GM12878 (cell line): ENCODE data around the gene TXNDC16. TPM values are rescaled to one million over a fixed set of nuclear protein-coding genes. Genes with fewer than 3 reads are reported as not detected.

Experiments
- ATF3 ChIP-seq: IDR thresholded peaks from 2 replicates; pipeline ENCODE4 v1.6.1; 2011; ENCODE audit warnings: low read depth, mild to moderate bottlenecking, low read length, moderate library complexity, borderline replicate concordance; ENCODE audit errors: extremely low read depth
- CEBPZ ChIP-seq: fragments of 150-350 bp; IDR thresholded peaks from 2 replicates; pipeline ENCODE4 v1.6.1; 2016; ENCODE audit warnings: low read depth, low read length
- E2F8 ChIP-seq: fragments of 450-650 bp; IDR thresholded peaks from 2 replicates; pipeline ENCODE4 v1.6.1; 2018; ENCODE audit warnings: mild to moderate bottlenecking, low read depth, moderate library complexity; ENCODE audit not compliant: partially characterized antibody
- E4F1 ChIP-seq: fragments of 450-650 bp; IDR thresholded peaks from 2 replicates; pipeline ENCODE4 v1.6.1; 2018; ENCODE audit warnings: borderline replicate concordance, mild to moderate bottlenecking; ENCODE audit not compliant: partially characterized antibody
- NRF1 ChIP-seq: conservative IDR thresholded peaks from 2 replicates; pipeline ENCODE4 v1.6.1; 2011; ENCODE audit warnings: mild to moderate bottlenecking, low read depth, low read length, improper control_type of control experiment
- REST ChIP-seq: IDR thresholded peaks from 2 replicates; pipeline ENCODE4 v1.6.1; 2012; ENCODE audit warnings: mild to moderate bottlenecking, low read depth, low read length
- RUNX3 ChIP-seq: IDR thresholded peaks from 2 replicates; pipeline ENCODE4 v1.6.1; 2012; ENCODE audit warnings: low read length, inconsistent platforms
- SREBF2 ChIP-seq: IDR thresholded peaks from 2 replicates; pipeline ENCODE4 v1.6.1; 2012; ENCODE audit warnings: mild to moderate bottlenecking, low read length
- ZNF687 ChIP-seq: fragments of 450-650 bp; IDR thresholded peaks from 2 replicates; pipeline ENCODE4 v1.6.1; 2017; ENCODE audit warnings: mild to moderate bottlenecking, moderate library complexity
- polyA plus RNA-seq, 11 experiments: library from polyadenylated mRNA; depleted of rRNA in 4 of 11; unstranded in 6 of 11; stranded (reverse) in 5 of 11; fragments of >200 nt; fragmentation: Nextera tagmentation in 4 of 11; fragmentation: Illumina TruSeq in 1 of 11; extraction: Ambion mirVana in 4 of 11; extraction: Trizol in 1 of 11; gene quantifications; 1 replicate in 1 of 11; 2 replicates in 10 of 11; pipeline versions ENCODE4 v1.2.1 to v1.2.3, GENCODE V29; 2011 to 2016; ENCODE audit warnings: inconsistent platforms in 2 of 11, missing spikeins in 2 of 11, low read depth in 1 of 11
- total RNA-seq, 4 experiments: library from RNA; depleted of rRNA in 3 of 4; stranded (reverse); fragments of >200 nt in 3 of 4; fragmentation: Illumina TruSeq in 1 of 4; extraction: Trizol in 1 of 4; gene quantifications; 2 replicates each; pipeline versions ENCODE4 v1.2.1 to v1.2.3, GENCODE V29; 2013 to 2021

Gene TXNDC16
- total and polyA plus RNA-seq, 10 of the 15 experiments (the other 5 are each of a cell fraction or from before 2014, with no cell fraction given), result 1.2 to 7.9 (median 5.5) TPM

- TF ChIP-seq ZNF687 (no peak; the same call in 1 of the 2 replicates), CEBPZ (peak; percentile 76; the same call in 1 of the 2 replicates), ATF3 (0 out of 2 replicates have a peak, but pooled peaks have one; percentile 6), SREBF2 (no peak), REST (no peak), E4F1 (no peak), E2F8 (peak; percentile 71), RUNX3 (no peak), NRF1 (0 out of 2 replicates have a peak, but pooled peaks have one; percentile 17)
Observed at GRCh38 chr14:52552063-52552988, at the start of gene TXNDC16, which contains the start of gene GPR137C (continued).
